Activated T-cell treated with anti-CD3 and anti-CD28 coated beads, Interleukin-2, amount 50 U/mL, for 1 hour (primary cell): ENCODE data around the gene FRMPD2.
"Not testable (repeated sequence)": the region's sequence is repeated elsewhere in the genome, so short reads cannot be mapped to it uniquely, and the experiment has no call there.

ENCODE experiments used
- DNase-seq: peaks from one replicate; pipeline ENCODE4 v3.0.0-alpha.2; 2020

FRMPD2 gene

GRCh38 chr10:48251525-48252353 lies 22.8 kb downstream of the FRMPD2 start:
- DNase-seq: no peak

GRCh38 chr10:48251152-48251524 lies 23.4 kb downstream of the FRMPD2 start:
- no peak for DNase-seq

GRCh38 chr10:48249763-48250351 lies 24.6 kb downstream of the FRMPD2 start:
- DNase-seq: no peak

GRCh38 chr10:48249004-48249762 lies 25.3 kb downstream of the FRMPD2 start:
- DNase-seq: no peak

- DNase-seq: no peak
Measured at GRCh38 chr10:48248462-48248861, 26.0 kb downstream of the FRMPD2 start.

- no peak for DNase-seq
Measured at GRCh38 chr10:48247680-48248079, 26.8 kb downstream of the FRMPD2 start.

- DNase-seq: no peak
Measured at GRCh38 chr10:48246501-48246900, 28.0 kb downstream of the FRMPD2 start.

- DNase-seq: no peak
Measured at GRCh38 chr10:48245977-48246376, 28.5 kb downstream of the FRMPD2 start.

GRCh38 chr10:48243921-48244320 lies 30.6 kb downstream of the FRMPD2 start:
- not testable (repeated sequence) for DNase-seq

- no peak for DNase-seq
Measured at GRCh38 chr10:48243487-48243886, 31.0 kb downstream of the FRMPD2 start.

GRCh38 chr10:48242171-48242904 lies 32.2 kb downstream of the FRMPD2 start:
- no peak for DNase-seq

- DNase-seq: no peak
Measured at GRCh38 chr10:48241332-48241731, 33.2 kb downstream of the FRMPD2 start.

- DNase-seq: no peak
Measured at GRCh38 chr10:48240196-48240595, 34.3 kb downstream of the FRMPD2 start.

- no peak for DNase-seq
Measured at GRCh38 chr10:48239618-48240017, 34.9 kb downstream of the FRMPD2 start.

GRCh38 chr10:48238826-48239520 lies 35.5 kb downstream of the FRMPD2 start:
- DNase-seq: no peak

- no peak for DNase-seq
Measured at GRCh38 chr10:48237259-48238250, 36.9 kb downstream of the FRMPD2 start.

GRCh38 chr10:48236199-48236621 lies 38.3 kb downstream of the FRMPD2 start:
- DNase-seq: no peak

- no peak for DNase-seq
Measured at GRCh38 chr10:48235501-48235900, 39.0 kb downstream of the FRMPD2 start.

- no peak for DNase-seq
Measured at GRCh38 chr10:48234787-48235186, 39.7 kb downstream of the FRMPD2 start.

- DNase-seq: no peak
Measured at GRCh38 chr10:48234295-48234694, 40.2 kb downstream of the FRMPD2 start.

GRCh38 chr10:48233559-48234005 lies 40.9 kb downstream of the FRMPD2 start:
- no peak for DNase-seq
